GM19438 (cell line): ENCODE measurements around the gene GRIN3B.
"Not testable (repeated sequence)": the region's sequence is repeated elsewhere in the genome, so short reads cannot be mapped to it uniquely, and the experiment has no call there.

Experiments
- ATAC-seq: cut with Tn5 transposase; IDR thresholded peaks from one replicate; pipeline ENCODE4 v1.9.1; 2021; ENCODE audit warnings: low read depth; ENCODE audit not compliant: unreplicated experiment

The GRIN3B gene

GRCh38 chr19:1000095-1000494, at the start of gene GRIN3B:
Gene GRIN3B, plus strand, starts transcription at chr19:1000419. Its CDS starts 19 bp downstream, at chr19:1000438.
- no peak for ATAC-seq

- ATAC-seq: no peak
Measured at GRCh38 chr19:952049-952679, 48.1 kb upstream of the GRIN3B start.

GRCh38 chr19:952680-953444, 47.4 kb upstream of the GRIN3B start:
- no peak for ATAC-seq

GRCh38 chr19:953445-954271, 46.6 kb upstream of the GRIN3B start:
- ATAC-seq: no peak

GRCh38 chr19:954272-954671, 45.9 kb upstream of the GRIN3B start:
- no peak for ATAC-seq

GRCh38 chr19:954672-955494, 45.3 kb upstream of the GRIN3B start:
- peak; percentile 54 for ATAC-seq

GRCh38 chr19:955803-956765, 44.1 kb upstream of the GRIN3B start:
- ATAC-seq: no peak

- ATAC-seq: no peak
Measured at GRCh38 chr19:956766-957440, 43.3 kb upstream of the GRIN3B start.

- ATAC-seq: not testable (repeated sequence)
Measured at GRCh38 chr19:957578-957977, 42.6 kb upstream of the GRIN3B start.

GRCh38 chr19:958967-959855, 41.0 kb upstream of the GRIN3B start:
- ATAC-seq: no peak

GRCh38 chr19:960020-960419, 40.2 kb upstream of the GRIN3B start:
- no peak for ATAC-seq

GRCh38 chr19:960601-960938, 39.6 kb upstream of the GRIN3B start:
- ATAC-seq: no peak

- no peak for ATAC-seq
Measured at GRCh38 chr19:961866-962620, 38.2 kb upstream of the GRIN3B start.

- ATAC-seq: no peak
Measured at GRCh38 chr19:962683-963400, 37.4 kb upstream of the GRIN3B start.

GRCh38 chr19:963486-963951, 36.7 kb upstream of the GRIN3B start:
- no peak for ATAC-seq

- ATAC-seq: no peak
Measured at GRCh38 chr19:964116-964520, 36.1 kb upstream of the GRIN3B start.
